Measurements from ENCODE around the gene HGS. TPM values are rescaled to one million over a fixed set of nuclear protein-coding genes. Genes with fewer than 3 reads are reported as not detected.

The HGS gene
- total and polyA plus RNA-seq, 2 of the 13 experiments (the other 11 are each of a cell fraction or from before 2014, with no cell fraction given) = 73.3 to 78.1 TPM

GRCh38 chr17:81666342-81667191 is 17.2 kb upstream of the HGS start, which contains the start of the genes CCDC137 and OXLD1 (continued):
- TF ChIP-seq ZEB1 (IDR thresholded peaks at IDR 0.05; ENCODE audit: insufficient replicate concordance, low read depth) = no peak
- peak; percentile 88; the same call in 1 of the 2 replicates for TF ChIP-seq HES4 (CRISPR knock-in tag; IDR thresholded peaks at IDR 0.05; ENCODE audit: borderline replicate concordance)
- TF ChIP-seq, protein P1, sequence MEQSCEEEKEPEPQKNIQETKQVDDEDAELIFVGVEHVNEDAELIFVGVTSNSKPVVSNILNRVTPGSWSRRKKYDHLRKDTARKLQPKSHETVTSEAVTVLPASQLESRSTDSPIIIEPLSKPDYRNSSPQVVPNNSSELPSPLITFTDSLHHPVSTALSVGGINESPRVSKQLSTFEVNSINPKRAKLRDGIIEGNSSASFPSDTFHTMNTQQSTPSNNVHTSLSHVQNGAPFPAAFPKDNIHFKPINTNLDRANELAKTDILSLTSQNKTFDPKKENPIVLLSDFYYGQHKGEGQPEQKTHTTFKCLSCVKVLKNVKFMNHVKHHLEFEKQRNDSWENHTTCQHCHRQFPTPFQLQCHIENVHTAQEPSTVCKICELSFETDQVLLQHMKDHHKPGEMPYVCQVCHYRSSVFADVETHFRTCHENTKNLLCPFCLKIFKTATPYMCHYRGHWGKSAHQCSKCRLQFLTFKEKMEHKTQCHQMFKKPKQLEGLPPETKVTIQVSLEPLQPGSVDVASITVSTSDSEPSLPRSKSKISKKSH (CRISPR knock-in tag; IDR thresholded peaks at IDR 0.05; ENCODE audit: borderline replicate concordance) = peak; percentile 77
- peak; percentile 81; the same call in 1 of the 2 replicates for TF ChIP-seq ZNF337 (CRISPR knock-in tag; IDR thresholded peaks at IDR 0.05; ENCODE audit: borderline replicate concordance, low read depth)
- TF ChIP-seq ATF7 (IDR thresholded peaks at IDR 0.05) = no peak
- no peak; the same call in 1 of the 2 replicates for TF ChIP-seq ATF7 (CRISPR knock-in tag; IDR thresholded peaks at IDR 0.05)
- no peak for TF ChIP-seq ZMYM3 (CRISPR knock-in tag; IDR thresholded peaks at IDR 0.05)
- peak; percentile 85; the same call in 1 of the 2 replicates for TF ChIP-seq DMAP1 (CRISPR knock-in tag; IDR thresholded peaks at IDR 0.05)
- no peak for TF ChIP-seq ZNF510 (CRISPR knock-in tag; IDR thresholded peaks at IDR 0.05; ENCODE audit: low read depth)
- TF ChIP-seq ZNF768 (CRISPR knock-in tag; IDR thresholded peaks at IDR 0.05) = peak; percentile 68; the same call in 1 of the 2 replicates
- TF ChIP-seq, protein P2, sequence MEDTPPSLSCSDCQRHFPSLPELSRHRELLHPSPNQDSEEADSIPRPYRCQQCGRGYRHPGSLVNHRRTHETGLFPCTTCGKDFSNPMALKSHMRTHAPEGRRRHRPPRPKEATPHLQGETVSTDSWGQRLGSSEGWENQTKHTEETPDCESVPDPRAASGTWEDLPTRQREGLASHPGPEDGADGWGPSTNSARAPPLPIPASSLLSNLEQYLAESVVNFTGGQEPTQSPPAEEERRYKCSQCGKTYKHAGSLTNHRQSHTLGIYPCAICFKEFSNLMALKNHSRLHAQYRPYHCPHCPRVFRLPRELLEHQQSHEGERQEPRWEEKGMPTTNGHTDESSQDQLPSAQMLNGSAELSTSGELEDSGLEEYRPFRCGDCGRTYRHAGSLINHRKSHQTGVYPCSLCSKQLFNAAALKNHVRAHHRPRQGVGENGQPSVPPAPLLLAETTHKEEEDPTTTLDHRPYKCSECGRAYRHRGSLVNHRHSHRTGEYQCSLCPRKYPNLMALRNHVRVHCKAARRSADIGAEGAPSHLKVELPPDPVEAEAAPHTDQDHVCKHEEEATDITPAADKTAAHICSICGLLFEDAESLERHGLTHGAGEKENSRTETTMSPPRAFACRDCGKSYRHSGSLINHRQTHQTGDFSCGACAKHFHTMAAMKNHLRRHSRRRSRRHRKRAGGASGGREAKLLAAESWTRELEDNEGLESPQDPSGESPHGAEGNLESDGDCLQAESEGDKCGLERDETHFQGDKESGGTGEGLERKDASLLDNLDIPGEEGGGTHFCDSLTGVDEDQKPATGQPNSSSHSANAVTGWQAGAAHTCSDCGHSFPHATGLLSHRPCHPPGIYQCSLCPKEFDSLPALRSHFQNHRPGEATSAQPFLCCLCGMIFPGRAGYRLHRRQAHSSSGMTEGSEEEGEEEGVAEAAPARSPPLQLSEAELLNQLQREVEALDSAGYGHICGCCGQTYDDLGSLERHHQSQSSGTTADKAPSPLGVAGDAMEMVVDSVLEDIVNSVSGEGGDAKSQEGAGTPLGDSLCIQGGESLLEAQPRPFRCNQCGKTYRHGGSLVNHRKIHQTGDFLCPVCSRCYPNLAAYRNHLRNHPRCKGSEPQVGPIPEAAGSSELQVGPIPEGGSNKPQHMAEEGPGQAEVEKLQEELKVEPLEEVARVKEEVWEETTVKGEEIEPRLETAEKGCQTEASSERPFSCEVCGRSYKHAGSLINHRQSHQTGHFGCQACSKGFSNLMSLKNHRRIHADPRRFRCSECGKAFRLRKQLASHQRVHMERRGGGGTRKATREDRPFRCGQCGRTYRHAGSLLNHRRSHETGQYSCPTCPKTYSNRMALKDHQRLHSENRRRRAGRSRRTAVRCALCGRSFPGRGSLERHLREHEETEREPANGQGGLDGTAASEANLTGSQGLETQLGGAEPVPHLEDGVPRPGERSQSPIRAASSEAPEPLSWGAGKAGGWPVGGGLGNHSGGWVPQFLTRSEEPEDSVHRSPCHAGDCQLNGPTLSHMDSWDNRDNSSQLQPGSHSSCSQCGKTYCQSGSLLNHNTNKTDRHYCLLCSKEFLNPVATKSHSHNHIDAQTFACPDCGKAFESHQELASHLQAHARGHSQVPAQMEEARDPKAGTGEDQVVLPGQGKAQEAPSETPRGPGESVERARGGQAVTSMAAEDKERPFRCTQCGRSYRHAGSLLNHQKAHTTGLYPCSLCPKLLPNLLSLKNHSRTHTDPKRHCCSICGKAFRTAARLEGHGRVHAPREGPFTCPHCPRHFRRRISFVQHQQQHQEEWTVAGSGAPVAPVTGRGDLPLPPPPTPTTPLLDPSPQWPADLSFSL (CRISPR knock-in tag; IDR thresholded peaks at IDR 0.05) = no peak
- 0 out of 2 replicates have a peak, but pooled peaks have one; percentile 62 for TF ChIP-seq KLF6 (CRISPR knock-in tag; IDR thresholded peaks at IDR 0.05)
- peak; percentile 79 for TF ChIP-seq ZNF547 (CRISPR knock-in tag; IDR thresholded peaks at IDR 0.05)
- peak; percentile 87 for TF ChIP-seq MED1 (CRISPR knock-in tag; IDR thresholded peaks at IDR 0.05)
- TF ChIP-seq NFE2 (CRISPR knock-in tag; IDR thresholded peaks at IDR 0.05) = no peak
- TF ChIP-seq ZNF331 (CRISPR knock-in tag; IDR thresholded peaks at IDR 0.05) = peak; percentile 67; the same call in 1 of the 2 replicates
- TF ChIP-seq, protein P3, sequence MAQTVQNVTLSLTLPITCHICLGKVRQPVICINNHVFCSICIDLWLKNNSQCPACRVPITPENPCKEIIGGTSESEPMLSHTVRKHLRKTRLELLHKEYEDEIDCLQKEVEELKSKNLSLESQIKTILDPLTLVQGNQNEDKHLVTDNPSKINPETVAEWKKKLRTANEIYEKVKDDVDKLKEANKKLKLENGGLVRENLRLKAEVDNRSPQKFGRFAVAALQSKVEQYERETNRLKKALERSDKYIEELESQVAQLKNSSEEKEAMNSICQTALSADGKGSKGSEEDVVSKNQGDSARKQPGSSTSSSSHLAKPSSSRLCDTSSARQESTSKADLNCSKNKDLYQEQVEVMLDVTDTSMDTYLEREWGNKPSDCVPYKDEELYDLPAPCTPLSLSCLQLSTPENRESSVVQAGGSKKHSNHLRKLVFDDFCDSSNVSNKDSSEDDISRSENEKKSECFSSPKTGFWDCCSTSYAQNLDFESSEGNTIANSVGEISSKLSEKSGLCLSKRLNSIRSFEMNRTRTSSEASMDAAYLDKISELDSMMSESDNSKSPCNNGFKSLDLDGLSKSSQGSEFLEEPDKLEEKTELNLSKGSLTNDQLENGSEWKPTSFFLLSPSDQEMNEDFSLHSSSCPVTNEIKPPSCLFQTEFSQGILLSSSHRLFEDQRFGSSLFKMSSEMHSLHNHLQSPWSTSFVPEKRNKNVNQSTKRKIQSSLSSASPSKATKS (CRISPR knock-in tag; IDR thresholded peaks at IDR 0.05) = no peak; the same call in 1 of the 2 replicates
